Upper lobe of left lung (tissue), 6 donors: ENCODE data around the gene EVI5. TPM values are rescaled to one million over a fixed set of nuclear protein-coding genes. Genes with fewer than 3 reads are reported as not detected.

Experiments
- ATAC-seq, 2 donors: fragments of 200-7000 bp; cut with Tn5 transposase; one replicate each; pipeline ENCODE4 v1.9.1; 2022; ENCODE audit warnings: mild to moderate bottlenecking in 2 of 2, moderate library complexity in 2 of 2; ENCODE audit not compliant: low FRiP score in 2 of 2
- DNase-seq, 2 donors: peaks; one replicate each; pipeline ENCODE4 v3.0.0-alpha.2; 2019 to 2020
- H3K27ac ChIP-seq, 4 donors: fragments of 200-600 bp; sonication (generic); one replicate each; pipeline ENCODE4 v1.5.1; 2016 to 2019
- H3K27me3 ChIP-seq, 4 donors: fragments of 200-600 bp; sonication (generic); one replicate each; pipeline ENCODE4 v1.5.1; 2017 to 2019
- H3K36me3 ChIP-seq, 4 donors: fragments of 200-600 bp; sonication (generic); one replicate each; pipeline ENCODE4 v1.5.1; 2016 to 2019
- H3K4me1 ChIP-seq, 4 donors: fragments of 200-600 bp; sonication (generic); one replicate each; pipeline ENCODE4 v1.5.1; 2018 to 2019
- H3K4me3 ChIP-seq, 4 donors: fragments of 200-600 bp; sonication (generic); one replicate each; pipeline ENCODE4 v1.5.1; 2017 to 2019; ENCODE audit warnings: mild to moderate bottlenecking in 2 of 4, moderate library complexity in 1 of 4
- H3K9me3 ChIP-seq, 4 donors: fragments of 200-600 bp; sonication (generic); one replicate each; pipeline ENCODE4 v1.5.1; 2018 to 2019
- EP300 ChIP-seq, 4 donors: sonication (generic); formaldehyde crosslinking; IDR thresholded peaks; one replicate each; pipeline ENCODE4 v1.5.1; 2017; ENCODE audit warnings: antibody characterized with exemption in 4 of 4, control low read depth in 2 of 4
- POLR2A ChIP-seq, 4 donors: fragments of 450-650 bp; IDR thresholded peaks; one replicate each; pipeline ENCODE4 v1.5.1; 2016 to 2017; ENCODE audit warnings: antibody characterized with exemption in 4 of 4, mild to moderate bottlenecking in 2 of 4
- POLR2AphosphoS5 ChIP-seq, 2 donors: sonication (generic); formaldehyde crosslinking; IDR thresholded peaks; one replicate each; pipeline ENCODE4 v1.5.1; 2017; ENCODE audit warnings: antibody characterized with exemption in 2 of 2
- WGBS, 2 donors: methylation state at CpG; one replicate each; pipeline ENCODE4 v1.1.5; 2017 to 2018; 5-methylcytosine and 5-hydroxymethylcytosine counted together
- total RNA-seq, 6 donors: library from RNA; depleted of rRNA in 4 of 6; stranded (reverse); fragments of >200 nt in 4 of 6; gene quantifications; one replicate each; pipeline versions ENCODE4 v1.1.0 to v1.2.1, GENCODE V29; 2016 to 2021
- TF ChIP-seq, protein P1 (sequence below), 6 experiments: fragments of 450-650 bp in 4 of 6; fragments of 200-600 bp in 2 of 6; sonication (generic) in 2 of 6; IDR thresholded peaks; one replicate each; pipeline ENCODE4 v1.5.1; 2016 to 2019; ENCODE audit warnings: antibody characterized with exemption in 6 of 6
- donor health status: DM: no; HTN: no; CAD: no; lungs with moderate emphysema.
- donor health status: DM: no; HTN: yes; CAD: no; lungs with severe emphysema.

EVI5 gene
- total RNA-seq, 6 donors from 2014 or later, result 33.5 to 62.3 (median 39.6) TPM

DNA sequence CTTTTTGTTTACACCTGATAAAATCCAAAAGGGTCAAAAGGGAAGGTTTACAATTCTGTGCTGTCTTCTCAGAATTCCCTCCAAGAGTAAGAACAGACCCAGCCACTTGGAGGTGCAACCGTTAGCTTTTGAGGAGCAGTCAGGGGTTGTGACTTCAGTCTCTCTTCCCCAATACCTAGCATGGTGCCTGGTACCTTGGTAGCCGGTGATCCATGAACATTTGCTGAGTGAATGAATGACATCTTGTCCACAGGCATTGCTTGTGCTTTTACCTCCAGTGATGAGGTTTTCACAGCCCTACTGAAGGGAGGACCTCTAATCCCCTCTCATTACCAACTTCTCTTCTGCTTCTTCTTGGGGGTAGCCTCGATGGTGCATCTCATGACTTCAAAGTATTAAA is 309.9 kb downstream of the EVI5 start:
- WGBS, 2 donors, result 77 to 83% methylated on average over 3 of the region's 3 CpGs
- H3K27ac ChIP-seq, result no peak overlapping the region
- H3K4me3 ChIP-seq, result no peak overlapping the region
- H3K9me3 ChIP-seq, result no peaks in the 10 kb centered on the region
- no peak for TF ChIP-seq POLR2A (IDR thresholded peaks at IDR 0.05)
- TF ChIP-seq, protein P1, sequence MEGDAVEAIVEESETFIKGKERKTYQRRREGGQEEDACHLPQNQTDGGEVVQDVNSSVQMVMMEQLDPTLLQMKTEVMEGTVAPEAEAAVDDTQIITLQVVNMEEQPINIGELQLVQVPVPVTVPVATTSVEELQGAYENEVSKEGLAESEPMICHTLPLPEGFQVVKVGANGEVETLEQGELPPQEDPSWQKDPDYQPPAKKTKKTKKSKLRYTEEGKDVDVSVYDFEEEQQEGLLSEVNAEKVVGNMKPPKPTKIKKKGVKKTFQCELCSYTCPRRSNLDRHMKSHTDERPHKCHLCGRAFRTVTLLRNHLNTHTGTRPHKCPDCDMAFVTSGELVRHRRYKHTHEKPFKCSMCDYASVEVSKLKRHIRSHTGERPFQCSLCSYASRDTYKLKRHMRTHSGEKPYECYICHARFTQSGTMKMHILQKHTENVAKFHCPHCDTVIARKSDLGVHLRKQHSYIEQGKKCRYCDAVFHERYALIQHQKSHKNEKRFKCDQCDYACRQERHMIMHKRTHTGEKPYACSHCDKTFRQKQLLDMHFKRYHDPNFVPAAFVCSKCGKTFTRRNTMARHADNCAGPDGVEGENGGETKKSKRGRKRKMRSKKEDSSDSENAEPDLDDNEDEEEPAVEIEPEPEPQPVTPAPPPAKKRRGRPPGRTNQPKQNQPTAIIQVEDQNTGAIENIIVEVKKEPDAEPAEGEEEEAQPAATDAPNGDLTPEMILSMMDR (IDR thresholded peaks at IDR 0.05), result no peak
- TF ChIP-seq POLR2AphosphoS5 (IDR thresholded peaks at IDR 0.05), result no peak
- no peak for TF ChIP-seq EP300 (IDR thresholded peaks at IDR 0.05)
- H3K27me3 ChIP-seq, result peaks cover 0 to 2% (median under 1%) of the 10 kb centered on the region in 4 donors
- DNase-seq, result no peak
- H3K4me1 ChIP-seq, result peaks cover 0 to 1% (median 0%) of the 10 kb centered on the region in 4 donors
- no peak for ATAC-seq
- no peaks in the 10 kb centered on the region for H3K36me3 ChIP-seq

DNA sequence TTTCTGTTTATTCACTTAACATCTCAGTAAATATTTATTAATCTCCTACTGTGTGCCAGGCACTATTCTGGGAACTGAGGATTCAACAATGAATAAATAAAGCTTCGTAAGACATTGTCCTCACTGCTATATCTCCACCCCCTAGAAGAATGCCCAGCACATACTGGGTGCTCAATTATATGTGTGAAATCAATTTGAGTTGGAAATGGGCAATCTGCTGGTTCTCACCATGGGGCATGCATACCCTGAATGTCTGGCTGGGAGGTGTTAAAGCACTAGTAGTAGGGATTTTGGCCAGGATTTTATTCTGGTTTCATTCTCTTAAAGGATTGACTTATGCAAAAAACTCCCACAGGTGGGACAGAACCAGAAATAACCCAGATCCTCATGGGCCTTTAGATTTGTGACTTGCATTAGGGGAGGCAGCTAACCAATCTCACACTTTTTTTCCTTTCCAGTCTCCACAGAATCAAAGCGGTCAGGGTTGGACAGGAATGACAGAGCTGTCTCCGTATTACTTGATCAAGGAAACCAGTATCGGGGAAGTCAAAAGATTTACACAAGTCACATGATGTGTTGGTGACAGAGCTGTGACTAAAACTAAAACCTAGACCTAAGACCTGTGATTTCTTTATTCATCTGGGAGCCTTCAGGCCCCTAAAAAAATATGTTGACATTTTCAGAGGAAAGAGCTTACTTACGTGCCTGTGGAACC is 311.0 kb downstream of the EVI5 start:
- TF ChIP-seq, protein P1 (IDR thresholded peaks at IDR 0.05), result no peak
- TF ChIP-seq POLR2A (IDR thresholded peaks at IDR 0.05) (no peak), EP300 (IDR thresholded peaks at IDR 0.05) (no peak), POLR2AphosphoS5 (IDR thresholded peaks at IDR 0.05) (no peak)
- no peaks in the 10 kb centered on the region for H3K4me1 ChIP-seq
- H3K4me3 ChIP-seq, result no peak overlapping the region
- DNase-seq (no peak), ATAC-seq (no peak)
- WGBS, 2 donors, result 65 to 76% methylated on average over 5 of the region's 5 CpGs
- H3K27ac ChIP-seq, result no peak overlapping the region
- no peaks in the 10 kb centered on the region for H3K27me3 ChIP-seq
- no peaks in the 10 kb centered on the region for H3K36me3 ChIP-seq
- no peaks in the 10 kb centered on the region for H3K9me3 ChIP-seq

DNA sequence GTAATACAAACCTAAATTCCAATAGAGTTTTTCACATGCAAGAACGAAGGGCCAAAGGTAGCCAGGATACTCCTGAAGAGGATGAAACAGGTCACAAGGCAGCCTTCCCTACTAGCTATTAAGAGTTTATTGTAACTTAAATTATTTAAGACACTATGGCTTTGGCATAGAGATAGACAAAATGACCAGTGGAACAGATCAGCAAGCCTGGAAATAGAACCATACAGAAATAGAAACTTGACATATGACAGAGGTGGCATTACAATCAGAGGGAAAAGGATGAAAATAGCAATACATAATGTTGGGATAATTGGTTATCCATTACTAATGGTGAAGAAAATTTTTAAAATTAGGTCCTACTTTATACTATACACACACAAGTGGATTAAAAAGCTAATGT is 314.7 kb downstream of the EVI5 start:
- 88 to 98% methylated on average over 1 of the region's 1 CpG for WGBS, 2 donors
- no peak for TF ChIP-seq POLR2A (IDR thresholded peaks at IDR 0.05)
- TF ChIP-seq, protein P1 (IDR thresholded peaks at IDR 0.05), result no peak
- TF ChIP-seq POLR2AphosphoS5 (IDR thresholded peaks at IDR 0.05), result no peak
- no peak for TF ChIP-seq EP300 (IDR thresholded peaks at IDR 0.05)
- DNase-seq, result no peak
- no peak overlapping the region for H3K4me3 ChIP-seq
- no peaks in the 10 kb centered on the region for H3K36me3 ChIP-seq
- H3K27ac ChIP-seq, result no peak overlapping the region
- H3K4me1 ChIP-seq, result no peaks in the 10 kb centered on the region
- no peaks in the 10 kb centered on the region for H3K9me3 ChIP-seq
- H3K27me3 ChIP-seq, result no peaks in the 10 kb centered on the region
- ATAC-seq, result no peak

DNA sequence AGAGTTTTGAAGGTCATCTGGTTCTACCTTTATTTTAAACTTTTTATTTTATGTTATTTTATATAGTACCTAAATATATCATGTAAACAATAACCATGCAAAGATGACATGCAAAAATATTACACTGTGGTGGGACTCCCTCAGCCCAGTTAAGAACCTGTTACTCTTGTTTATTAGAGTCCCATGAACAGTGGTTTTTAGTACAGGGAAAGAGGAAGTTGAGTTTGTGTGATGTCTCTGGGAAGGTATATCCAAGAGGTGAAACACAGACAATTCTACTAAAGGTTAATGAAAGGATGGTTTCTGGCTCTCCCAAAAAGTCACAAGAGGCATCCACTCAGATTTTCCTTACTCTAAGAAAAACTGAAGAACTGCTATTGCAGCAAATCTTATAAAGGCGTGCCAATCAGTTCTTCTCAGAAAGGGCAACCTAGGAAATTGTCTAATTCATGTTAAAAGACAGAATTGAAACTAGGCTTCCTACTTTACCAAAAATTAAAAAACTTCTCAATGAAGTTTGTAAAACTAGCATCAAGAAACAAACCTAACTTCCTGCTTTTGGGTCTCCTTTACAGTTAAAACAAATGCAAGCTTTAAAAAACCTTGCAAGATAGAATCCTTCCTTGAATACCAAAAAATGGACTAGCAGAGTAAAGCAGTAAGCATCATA is 318.1 kb downstream of the EVI5 start:
- 85 to 96% methylated on average over 1 of the region's 1 CpG for WGBS, 2 donors
- no peak for DNase-seq

More for the DNA sequence above, 318.1 kb downstream of the EVI5 start:
- no peak overlapping the region for H3K4me3 ChIP-seq
- H3K4me1 ChIP-seq, result no peaks in the 10 kb centered on the region
- ATAC-seq, result no peak
- no peaks in the 10 kb centered on the region for H3K9me3 ChIP-seq
- H3K36me3 ChIP-seq, result no peaks in the 10 kb centered on the region
- no peaks in the 10 kb centered on the region for H3K27me3 ChIP-seq
- no peak for TF ChIP-seq POLR2A (IDR thresholded peaks at IDR 0.05)
- TF ChIP-seq POLR2AphosphoS5 (IDR thresholded peaks at IDR 0.05), result no peak
- TF ChIP-seq EP300 (IDR thresholded peaks at IDR 0.05), result no peak
- TF ChIP-seq, protein P1 (IDR thresholded peaks at IDR 0.05), result no peak
- no peak overlapping the region for H3K27ac ChIP-seq
